ENCODE measurements around the gene ONECUT1.

Gene ONECUT1

DNA sequence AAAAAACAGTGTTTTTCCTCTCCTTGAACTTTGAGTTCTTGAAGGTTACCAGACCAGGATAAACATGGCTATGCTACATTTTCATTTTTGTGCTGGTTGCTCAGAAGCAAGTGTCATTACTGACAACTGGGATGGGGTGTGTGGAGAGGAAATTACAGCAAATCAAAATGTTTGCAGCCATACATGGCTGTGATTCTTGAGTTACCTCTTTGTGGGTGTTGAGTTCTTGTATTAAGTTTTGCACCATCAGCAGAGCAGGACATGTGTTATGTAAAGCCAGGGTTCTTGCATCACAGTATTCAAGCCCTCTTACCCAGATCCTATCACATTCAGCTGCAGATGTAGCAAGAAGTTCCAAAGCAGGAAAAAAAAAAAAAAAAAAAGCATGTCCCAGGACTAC, 57.0 kb downstream of the ONECUT1 start:
- H3K27ac ChIP-seq = no peak overlapping the region
- no peak for TF ChIP-seq CTCF (conservative IDR thresholded peaks at IDR 0.05; ENCODE audit: low read depth)
- DNase-seq (ENCODE audit: low spot score) = no peak
- ChIA-PET POLR2A (ENCODE audit: low non-redundant PET) (no interaction called here), CTCF (interaction anchor here (1.0 kb wide), 1 partner anchor 401 kb away, joined by 4 read pairs; no protein-coding TSS in a partner anchor)

DNA sequence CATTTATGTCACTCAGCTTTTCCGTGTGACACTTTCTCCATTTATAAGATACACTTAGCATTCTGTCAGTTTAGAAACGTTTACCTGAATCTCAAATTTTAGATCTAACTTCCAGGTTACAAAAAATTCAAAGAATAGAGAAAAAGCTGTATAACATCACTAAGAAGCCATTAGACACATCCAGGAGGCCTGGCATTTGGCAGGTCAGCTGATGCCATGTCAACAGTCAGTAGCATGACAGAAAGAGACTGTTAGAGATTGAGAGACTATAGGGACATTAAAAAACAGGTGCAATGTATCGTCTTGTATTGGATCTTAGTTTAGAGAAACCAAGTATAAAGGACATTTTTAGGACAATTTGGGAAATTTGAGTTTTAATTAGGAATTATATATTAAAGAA, 57.6 kb downstream of the ONECUT1 start:
- CTCF ChIA-PET = no interaction called here
- H3K27ac ChIP-seq = no peak overlapping the region
- POLR2A ChIA-PET (ENCODE audit: low non-redundant PET) = no interaction called here
- no peak for DNase-seq (ENCODE audit: low spot score)
- no peak for TF ChIP-seq CTCF (conservative IDR thresholded peaks at IDR 0.05; ENCODE audit: low read depth)

DNA sequence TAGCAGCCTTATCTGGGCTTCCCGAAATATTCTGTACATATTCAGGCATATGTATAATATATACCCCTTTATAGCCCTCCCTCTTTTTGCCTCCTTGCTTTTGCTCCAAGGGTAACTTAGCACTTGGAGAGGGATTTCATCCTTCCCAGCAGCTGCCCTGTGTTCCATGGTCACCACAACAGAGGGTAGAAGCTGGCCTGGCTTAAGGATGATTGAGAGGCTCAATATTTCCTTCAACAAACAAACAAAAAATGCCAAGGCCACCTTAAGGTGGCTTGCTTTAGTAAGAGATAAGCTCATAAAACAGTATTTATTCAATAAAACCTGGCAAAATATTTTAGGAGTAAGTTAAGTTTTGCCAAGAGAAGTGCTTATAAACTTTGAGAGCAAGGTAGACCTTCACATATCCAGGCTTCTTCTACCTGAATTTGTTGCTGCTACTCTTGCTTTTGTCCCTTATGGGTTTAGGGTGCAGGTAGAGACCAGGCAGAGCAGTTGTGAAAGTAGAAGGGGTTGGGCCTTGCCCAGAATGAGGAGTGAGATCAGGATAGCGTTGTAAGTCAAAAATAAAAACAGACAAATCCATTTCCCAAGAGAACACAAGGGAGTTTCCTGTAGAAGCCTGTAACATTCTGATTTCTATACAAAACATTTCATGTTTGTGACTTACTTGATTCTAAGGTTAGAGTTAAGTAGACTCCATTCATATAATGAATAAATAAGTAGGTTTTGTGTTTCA, 58.2 kb downstream of the ONECUT1 start:
- POLR2A ChIA-PET (ENCODE audit: low non-redundant PET) = no interaction called here
- CTCF ChIA-PET = no interaction called here
- no peak overlapping the region for H3K27ac ChIP-seq
- TF ChIP-seq CTCF (conservative IDR thresholded peaks at IDR 0.05; ENCODE audit: low read depth) = no peak
- DNase-seq (ENCODE audit: low spot score) = no peak

DNA sequence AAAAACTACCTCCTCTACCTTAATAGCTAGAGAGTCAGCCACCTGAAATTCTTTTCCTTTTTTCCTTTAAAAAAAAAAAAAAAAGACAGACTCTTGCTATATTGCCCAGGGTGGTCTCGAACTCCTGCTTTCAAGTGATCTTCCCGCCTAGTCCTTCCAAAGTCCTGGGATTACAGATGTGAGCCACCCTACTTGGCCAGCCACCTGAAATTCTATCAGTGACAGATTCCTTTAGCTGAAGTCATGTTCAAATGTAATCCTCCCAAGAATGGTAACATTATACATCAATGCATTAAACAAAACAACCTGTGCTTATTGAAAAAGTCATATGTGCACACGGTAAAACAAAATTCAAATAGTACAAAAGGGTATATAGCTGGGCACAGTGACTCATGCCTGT, 59.1 kb downstream of the ONECUT1 start:
- DNase-seq (ENCODE audit: low spot score) = no peak
- H3K27ac ChIP-seq = no peak overlapping the region
- ChIA-PET POLR2A (ENCODE audit: low non-redundant PET) (no interaction called here), CTCF (interaction anchor here (1.0 kb wide), 1 partner anchor 474 kb away, joined by 3 read pairs; no protein-coding TSS in a partner anchor)
- no peak for TF ChIP-seq CTCF (conservative IDR thresholded peaks at IDR 0.05; ENCODE audit: low read depth)

DNA sequence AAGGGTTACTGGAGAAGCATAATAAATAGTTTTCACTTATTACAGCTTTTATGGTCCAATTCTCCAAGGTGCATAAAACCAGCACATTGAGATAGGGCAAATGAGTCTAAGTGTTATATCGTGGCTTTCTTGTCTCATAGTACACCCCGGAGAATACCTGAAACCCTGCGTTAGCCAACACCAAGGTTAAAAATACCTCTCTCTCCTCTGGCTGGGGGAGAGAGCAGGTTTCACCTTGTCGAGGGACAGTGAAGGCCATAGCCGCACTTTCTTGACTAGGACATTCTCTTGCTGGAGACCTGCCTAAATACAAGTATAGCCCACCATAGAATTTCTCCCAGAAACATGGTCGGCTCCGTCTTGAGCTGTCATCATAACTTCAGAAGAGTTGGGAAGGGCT, 59.5 kb downstream of the ONECUT1 start:
- POLR2A ChIA-PET (ENCODE audit: low non-redundant PET) = no interaction called here
- no peak overlapping the region for H3K27ac ChIP-seq
- CTCF ChIA-PET = interaction anchor here (1.0 kb wide), 1 partner anchor 474 kb away, joined by 3 read pairs; no protein-coding TSS in a partner anchor
- DNase-seq (ENCODE audit: low spot score) = no peak
- no peak for TF ChIP-seq CTCF (conservative IDR thresholded peaks at IDR 0.05; ENCODE audit: low read depth)

DNA sequence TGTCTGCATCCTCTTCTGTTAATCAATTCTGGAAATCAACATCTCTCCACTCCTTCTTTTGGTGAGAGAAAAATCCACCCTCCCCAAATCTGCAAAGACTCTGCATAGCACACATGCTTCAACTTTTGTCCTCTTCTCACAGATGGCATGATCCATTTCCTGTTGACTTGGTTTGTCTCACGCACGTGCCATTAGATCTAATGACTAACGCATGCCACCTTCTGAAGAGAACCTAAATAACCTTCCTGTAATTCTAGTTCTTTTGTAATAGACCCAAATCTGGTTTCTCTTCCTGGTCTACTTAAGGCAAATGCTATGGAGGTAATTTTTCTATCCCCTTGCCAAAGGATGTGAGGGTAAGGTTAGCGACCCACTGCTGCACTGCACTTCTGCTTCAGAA, 60.0 kb downstream of the ONECUT1 start:
- TF ChIP-seq CTCF (conservative IDR thresholded peaks at IDR 0.05; ENCODE audit: low read depth) = no peak
- ChIA-PET POLR2A (ENCODE audit: low non-redundant PET) (no interaction called here), CTCF (no interaction called here)
- no peak overlapping the region for H3K27ac ChIP-seq
- DNase-seq (ENCODE audit: low spot score) = peak; percentile 38

Measured in RWPE1 (cell line).